ENCODE data around the gene PSMD1.
"Not testable (repeated sequence)": the region's sequence is repeated elsewhere in the genome, so short reads cannot be mapped to it uniquely, and the experiment has no call there.

Gene PSMD1

GRCh38 chr2:231056453-231057416 lies at the start of gene PSMD1:
Gene PSMD1, plus strand, starts transcription at chr2:231056867. Its CDS starts 159 bp downstream, at chr2:231057026.
- DNase-seq (ENCODE audit: low spot score), result peak; percentile 92

GRCh38 chr2:231007286-231008098 lies 49.2 kb upstream of the PSMD1 start:
- DNase-seq (ENCODE audit: low spot score), result no peak

DNA sequence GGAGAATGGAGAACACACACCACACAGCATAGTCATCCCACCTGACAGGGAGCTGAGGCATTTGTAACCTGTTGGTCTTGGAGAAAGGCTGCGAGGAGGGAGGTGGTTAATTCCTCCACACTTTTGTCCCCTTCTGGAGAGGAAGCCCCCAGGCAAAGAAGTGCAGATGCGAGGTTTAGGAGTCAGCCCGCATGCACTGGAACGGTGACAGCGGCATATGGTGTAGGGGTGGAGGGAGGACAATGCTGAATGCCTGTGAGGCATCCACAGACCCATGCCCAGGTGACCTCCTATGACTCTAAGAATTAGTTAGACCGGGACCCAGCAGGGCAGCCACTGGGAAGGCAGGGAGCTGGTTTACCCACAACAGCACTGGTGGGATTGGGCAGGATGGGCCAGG lies 48.5 kb upstream of the PSMD1 start:
- no peak for DNase-seq (ENCODE audit: low spot score)

- no peak for DNase-seq (ENCODE audit: low spot score)
Measured at GRCh38 chr2:231009236-231009919, 47.3 kb upstream of the PSMD1 start.

DNA sequence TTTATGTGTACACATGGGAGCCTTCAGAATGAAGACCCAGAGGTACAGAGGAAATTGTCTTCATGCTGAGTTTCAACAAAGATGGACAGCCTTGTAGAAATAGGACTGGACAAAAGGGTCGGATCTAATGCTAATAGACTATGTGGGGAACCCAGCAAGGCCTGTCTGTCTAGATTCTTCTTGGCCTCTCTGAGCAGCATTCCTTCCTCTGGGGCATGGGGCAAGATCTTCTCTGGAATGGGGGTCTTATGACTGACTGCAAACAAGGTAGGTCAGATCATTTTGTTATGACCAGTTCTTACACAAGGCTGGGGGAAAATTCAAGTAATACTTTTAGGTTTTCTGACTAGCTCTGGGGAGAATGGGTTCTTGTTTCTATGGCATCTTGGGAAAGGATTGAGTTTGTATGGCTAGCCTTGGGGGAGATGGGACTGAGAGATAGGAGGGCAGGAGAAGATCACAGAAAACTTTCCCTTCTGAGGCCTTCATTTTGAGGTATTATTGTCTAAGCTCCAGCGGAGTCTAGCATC lies 46.4 kb upstream of the PSMD1 start:
- DNase-seq (ENCODE audit: low spot score), result no peak

DNA sequence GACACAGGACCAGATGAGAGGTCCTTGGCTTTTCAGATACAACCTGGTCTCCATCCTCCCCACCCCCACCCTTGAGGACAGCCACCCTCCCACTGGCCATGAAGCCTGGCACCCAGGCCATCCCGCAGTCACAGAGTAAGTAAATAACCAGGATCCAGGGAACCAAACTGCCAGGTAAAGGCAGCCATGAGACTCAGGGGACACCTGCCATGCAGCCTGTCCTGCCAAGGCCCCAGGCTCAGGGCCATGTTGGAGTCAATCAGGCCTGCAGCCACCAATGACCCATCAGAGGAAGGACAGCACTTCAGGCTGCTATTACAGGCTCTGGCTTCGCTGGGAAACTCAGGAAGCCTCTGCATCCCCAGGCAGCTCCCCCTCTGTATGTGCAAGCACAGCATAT lies 45.1 kb upstream of the PSMD1 start:
- DNase-seq (ENCODE audit: low spot score), result no peak

- no peak for DNase-seq (ENCODE audit: low spot score)
Measured at GRCh38 chr2:231012463-231012862, 44.2 kb upstream of the PSMD1 start.

- DNase-seq (ENCODE audit: low spot score), result no peak
Measured at GRCh38 chr2:231013820-231014219, 42.8 kb upstream of the PSMD1 start.

GRCh38 chr2:231015478-231015877 lies 41.2 kb upstream of the PSMD1 start:
- DNase-seq (ENCODE audit: low spot score), result no peak

DNA sequence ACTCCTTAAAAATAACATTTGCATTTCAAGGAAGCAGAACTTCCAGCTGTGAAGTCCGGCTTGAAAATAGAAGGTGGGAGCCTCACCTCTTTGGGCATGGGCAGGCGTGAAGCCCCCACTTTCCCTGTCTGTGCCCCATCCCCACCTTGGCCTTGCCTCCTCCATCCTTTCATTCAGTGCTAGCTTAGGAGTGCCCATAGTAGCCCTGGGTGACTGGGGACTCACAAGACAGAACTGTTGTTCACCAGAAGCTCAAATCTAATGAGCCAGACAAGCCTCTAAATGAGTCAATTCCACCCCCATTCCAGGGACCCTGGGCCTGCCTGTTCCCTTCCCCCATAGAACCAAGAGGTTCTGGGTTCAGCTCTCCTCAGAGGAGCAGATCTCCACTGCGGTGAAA lies 40.7 kb upstream of the PSMD1 start:
- DNase-seq (ENCODE audit: low spot score), result no peak

GRCh38 chr2:231016566-231017230 lies 40.0 kb upstream of the PSMD1 start:
- DNase-seq (ENCODE audit: low spot score), result no peak

- DNase-seq (ENCODE audit: low spot score), result no peak
Measured at GRCh38 chr2:231017231-231017598, 39.5 kb upstream of the PSMD1 start.

DNA sequence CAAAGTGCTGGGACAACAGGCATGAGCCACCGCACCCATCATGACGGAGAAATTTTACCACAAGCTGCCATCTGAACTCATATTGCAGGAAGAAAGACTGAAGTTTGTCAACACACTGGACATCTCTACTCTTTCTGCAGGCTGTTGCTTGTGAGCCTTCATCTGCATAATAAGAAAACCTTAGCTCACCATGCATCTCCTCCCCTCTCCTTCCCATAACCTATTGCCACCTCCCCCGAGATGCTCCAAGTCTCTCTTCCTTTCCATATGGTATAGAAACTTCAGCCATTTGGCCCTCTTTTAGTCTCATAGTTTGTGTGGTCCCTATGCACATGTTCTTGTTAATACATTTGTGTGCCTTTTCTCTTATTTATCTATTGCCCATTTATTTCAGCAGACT lies 38.5 kb upstream of the PSMD1 start:
- no peak for DNase-seq (ENCODE audit: low spot score)

DNA sequence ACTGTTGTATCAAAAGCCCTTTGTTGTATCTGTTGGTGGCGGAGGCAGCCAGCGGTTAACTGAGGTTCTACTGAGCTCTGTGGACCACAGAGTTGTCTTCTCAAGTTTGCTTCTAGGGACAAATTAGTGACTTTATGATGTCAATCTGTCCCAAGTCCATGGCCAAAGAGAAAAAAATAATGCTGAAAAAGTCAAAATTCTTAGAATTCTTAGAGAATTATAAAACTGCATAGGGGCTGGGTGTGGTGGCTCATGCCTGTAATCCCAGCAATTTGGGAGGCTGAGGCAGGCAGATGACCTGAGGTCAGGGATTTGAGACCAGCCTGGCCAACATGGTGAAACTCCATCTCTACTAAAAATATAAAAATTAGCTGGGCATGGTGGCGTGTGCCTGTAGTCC lies 31.6 kb upstream of the PSMD1 start:
- DNase-seq (ENCODE audit: low spot score), result not testable (repeated sequence)

DNA sequence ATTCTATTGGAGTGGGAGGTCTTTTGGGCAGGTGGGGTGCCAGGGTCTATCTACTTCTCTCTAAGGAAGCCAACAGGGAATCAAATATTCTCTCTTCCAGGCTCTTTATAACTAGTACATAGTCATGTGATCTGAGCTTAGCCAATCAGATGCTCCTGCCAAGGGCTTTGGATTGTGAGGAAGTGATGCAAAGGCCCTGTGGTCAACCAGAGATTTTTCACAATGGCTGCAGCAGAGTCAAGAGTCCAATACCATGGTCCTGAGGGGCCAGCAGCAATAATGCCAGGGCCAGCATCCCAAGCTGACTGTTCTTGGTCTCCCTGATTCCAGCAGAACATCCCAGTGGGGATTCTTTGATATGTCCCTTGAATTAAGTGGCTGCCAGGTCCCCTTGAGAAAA lies 27.8 kb upstream of the PSMD1 start:
- DNase-seq (ENCODE audit: low spot score), result no peak

GRCh38 chr2:231029563-231029962 lies 27.1 kb upstream of the PSMD1 start:
- DNase-seq (ENCODE audit: low spot score), result no peak

DNA sequence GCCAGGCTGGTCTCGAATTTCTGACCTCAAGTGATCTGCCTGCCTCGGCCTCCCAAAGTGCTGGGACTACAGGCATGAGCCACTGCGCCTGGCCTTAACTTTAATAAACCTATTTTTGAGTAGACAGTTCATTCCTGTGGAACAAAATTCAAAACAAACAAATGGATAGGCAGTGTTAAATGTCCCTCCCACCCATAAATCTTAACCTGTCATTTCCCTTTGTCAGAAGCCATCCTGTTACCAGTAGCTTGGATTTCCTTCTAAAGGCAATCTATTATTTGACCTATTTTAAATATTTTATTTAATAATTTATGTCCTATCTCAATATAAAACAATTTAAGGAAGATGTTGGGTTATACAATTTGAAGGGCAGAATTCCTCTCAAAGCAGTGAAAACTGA lies 25.9 kb upstream of the PSMD1 start:
- no peak for DNase-seq (ENCODE audit: low spot score)

DNA sequence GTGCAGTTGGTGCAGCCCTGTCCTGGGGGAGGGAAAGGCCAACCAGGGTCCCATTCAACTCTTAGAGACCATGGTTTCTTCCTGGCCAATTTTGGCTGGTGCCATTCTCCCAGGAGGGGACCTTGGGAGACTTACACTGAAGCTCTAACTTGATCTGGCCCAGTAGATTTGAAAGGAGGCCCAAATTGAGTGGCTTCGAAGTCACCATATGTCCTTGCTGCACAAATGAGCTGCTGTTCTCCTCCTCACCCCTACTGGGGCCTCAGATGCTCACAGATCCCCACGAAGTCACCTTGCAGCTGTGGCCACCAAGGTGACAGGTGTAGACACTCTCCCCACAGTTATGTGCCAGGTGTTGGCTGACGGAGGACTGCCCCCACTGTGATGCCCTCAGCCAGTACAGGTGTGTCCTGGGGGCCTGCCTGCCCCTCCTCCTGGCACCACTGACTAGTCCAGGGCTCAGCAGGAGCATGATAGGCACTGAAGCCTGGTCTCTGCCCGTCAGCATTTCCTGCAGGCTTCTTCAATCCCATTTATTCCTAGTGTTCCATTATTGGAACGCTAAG lies 24.0 kb upstream of the PSMD1 start:
- no peak for DNase-seq (ENCODE audit: low spot score)

- no peak for DNase-seq (ENCODE audit: low spot score)
Measured at GRCh38 chr2:231033147-231034132, 23.2 kb upstream of the PSMD1 start.

DNA sequence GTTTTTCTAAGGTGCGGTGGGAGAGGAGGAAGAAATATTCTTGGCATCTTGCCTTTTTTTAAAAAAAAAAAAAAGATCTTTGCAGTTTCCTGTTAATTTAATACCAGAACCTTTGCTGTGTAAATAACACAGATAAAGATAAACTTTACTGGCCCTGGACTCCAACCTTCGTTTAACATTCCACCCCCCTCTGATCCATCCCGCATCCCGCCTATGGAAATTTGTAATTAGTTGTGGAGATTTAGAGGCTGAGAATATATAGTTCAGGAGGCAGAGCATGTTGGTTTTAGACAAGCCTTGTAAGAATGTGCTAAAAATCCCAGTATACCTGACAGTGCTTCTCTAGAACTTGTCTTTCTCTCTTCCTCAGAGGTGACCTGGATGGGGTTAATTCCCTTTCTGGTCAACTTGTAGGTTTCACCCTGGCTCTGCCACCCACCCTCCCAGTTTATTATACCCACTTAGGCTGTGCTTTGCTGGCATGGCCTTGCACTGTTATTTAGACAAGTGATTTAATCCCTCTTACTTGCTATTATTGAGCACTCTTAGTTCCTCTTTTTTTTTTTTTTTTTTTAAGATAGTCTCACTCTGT lies 22.3 kb upstream of the PSMD1 start:
- DNase-seq (ENCODE audit: low spot score), result no peak
